Stimulated activated CD8-positive, alpha-beta memory T cell treated with anti-CD3 and anti-CD28 coated beads, Interleukin-12 subunit alpha, Interleukin-12 subunit beta, amount 100 ng/mL, for 24 hours (primary cell): ENCODE data around the gene PARVA.

Source experiments
- DNase-seq: peaks from one replicate; pipeline ENCODE4 v3.0.0-alpha.2; 2020; ENCODE audit errors: extremely low read depth

PARVA gene

DNA sequence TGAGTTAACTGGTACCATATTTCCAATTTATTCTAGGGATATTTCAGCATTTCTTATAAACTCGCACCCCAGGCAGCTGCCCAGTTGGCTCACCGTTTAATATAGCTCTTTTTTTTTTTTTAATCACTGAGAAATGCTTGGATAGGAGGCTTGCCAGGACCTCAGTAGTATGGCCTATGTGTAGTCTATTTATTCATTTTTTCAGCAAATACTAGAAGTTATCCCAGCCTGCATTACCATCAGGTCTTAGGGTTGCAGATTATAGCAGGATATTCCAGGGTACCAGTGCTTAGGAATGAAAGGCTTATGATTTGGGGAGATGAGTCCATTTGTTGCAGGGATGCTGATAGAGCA is 26.6 kb downstream of the PARVA start:
- DNase-seq: no peak

- no peak for DNase-seq
Measured at GRCh38 chr11:12404436-12404835, 27.1 kb downstream of the PARVA start.

- no peak for DNase-seq
Measured at GRCh38 chr11:12408156-12408770, 30.9 kb downstream of the PARVA start.

DNA sequence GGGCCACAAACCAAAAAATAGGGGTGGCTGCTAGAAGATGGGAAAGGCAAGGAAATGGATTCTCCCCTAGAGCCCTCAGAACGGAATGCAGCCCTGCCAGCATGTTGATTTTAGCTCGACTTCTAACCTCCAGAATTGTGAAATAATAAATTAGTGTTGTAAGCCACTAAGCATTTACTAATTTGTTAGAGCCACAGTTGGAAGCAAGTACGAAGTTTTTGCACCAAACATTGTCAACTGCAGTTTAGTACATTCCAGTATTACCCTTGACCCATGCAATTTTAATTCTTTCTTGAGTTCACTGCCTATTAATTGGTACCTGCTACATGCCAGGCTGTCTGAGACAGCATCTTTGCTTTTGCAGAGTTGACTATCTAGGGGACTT is 32.2 kb downstream of the PARVA start:
- DNase-seq: no peak

DNA sequence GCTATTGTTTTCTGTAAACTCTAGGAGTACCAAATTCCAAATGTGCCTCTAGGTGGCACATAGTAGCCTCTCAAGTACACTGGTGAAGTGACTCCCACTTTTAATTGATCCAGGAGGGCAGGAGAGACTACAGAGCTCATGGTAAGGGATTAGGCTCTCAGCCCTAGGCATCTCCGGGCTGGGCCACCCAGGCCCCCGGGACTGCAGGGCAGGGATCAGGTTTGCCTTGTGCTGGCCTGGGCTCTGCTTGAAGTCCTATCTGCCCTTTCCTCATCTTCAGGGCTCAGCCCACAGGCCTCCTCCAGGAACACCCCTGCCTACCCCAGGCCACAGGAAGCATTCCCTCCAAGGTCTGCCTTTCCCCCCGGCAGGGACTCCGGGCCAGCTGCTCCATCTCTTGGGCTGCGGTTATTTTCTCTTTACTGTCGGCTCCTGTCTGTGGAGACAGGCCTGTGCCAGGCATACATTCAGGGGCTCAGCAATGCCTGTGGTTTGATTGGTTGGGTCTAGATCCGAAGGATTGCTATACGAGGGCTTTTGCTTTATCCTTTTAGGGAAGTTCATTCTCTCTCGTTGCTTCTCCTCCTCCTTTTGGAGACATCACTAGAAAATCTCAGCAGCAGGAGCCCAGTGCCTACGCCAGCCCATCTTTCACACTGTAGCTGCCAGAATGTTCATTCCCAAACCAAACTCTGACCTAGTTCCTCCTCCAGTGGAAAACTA is 32.8 kb downstream of the PARVA start:
- DNase-seq: no peak

GRCh38 chr11:12411393-12411792 is 34.0 kb downstream of the PARVA start:
- DNase-seq: no peak

- DNase-seq: no peak
Measured at GRCh38 chr11:12411806-12412727, 34.7 kb downstream of the PARVA start.

- DNase-seq: no peak
Measured at GRCh38 chr11:12413141-12414052, 36.0 kb downstream of the PARVA start.

GRCh38 chr11:12414611-12415010 is 37.2 kb downstream of the PARVA start:
- no peak for DNase-seq

DNA sequence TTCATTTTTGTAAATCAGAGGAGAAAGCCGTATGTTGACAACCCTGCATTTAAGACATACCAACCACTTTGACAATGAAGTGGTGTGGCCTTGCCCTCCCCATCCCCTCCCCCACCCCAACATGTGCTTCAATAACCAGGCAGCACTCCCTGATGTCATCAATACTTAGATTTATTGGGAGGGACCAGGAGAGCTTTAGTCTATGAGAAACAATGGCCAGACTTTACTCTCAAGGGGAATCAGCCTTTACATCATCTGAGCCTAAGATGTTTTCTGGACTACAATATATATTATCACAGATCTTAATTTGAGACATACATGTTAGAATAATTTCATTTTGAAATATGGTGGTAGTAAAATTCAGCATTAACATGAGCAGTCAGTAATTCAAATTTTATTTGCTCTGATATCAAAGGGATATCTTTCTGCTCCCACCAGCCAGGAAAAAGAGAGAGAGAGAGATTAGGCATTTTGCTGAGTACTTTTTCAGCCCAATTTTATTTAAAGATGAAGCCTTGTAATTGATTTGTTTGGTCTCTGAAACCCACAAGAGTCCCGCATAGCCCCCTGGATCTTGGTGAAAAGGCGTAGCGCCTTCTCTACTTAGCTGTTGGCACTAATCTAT is 38.1 kb downstream of the PARVA start:
- no peak for DNase-seq

- DNase-seq: no peak
Measured at GRCh38 chr11:12416552-12416951, 39.2 kb downstream of the PARVA start.

GRCh38 chr11:12417691-12418611 is 40.6 kb downstream of the PARVA start:
- DNase-seq: no peak

- no peak for DNase-seq
Measured at GRCh38 chr11:12420040-12420439, 42.7 kb downstream of the PARVA start.

DNA sequence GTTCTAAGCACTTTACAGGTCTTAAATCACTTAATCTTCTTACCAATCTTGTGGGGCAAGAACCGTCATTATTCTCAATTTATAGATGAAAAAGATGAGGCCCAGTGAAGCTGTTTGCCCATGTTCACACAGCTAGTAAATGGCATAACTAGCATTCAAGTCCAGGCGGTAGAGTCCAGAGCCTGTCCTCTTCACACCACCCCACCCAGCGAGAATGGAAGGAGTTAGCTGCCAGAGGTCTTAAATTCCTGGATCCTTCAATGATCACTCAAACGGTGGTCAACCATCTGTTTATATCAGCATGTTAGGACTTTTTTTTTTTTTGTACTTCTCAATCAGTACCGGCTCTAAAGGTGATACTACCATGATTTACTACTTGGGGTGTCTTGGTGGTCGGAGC is 43.3 kb downstream of the PARVA start:
- DNase-seq: no peak

DNA sequence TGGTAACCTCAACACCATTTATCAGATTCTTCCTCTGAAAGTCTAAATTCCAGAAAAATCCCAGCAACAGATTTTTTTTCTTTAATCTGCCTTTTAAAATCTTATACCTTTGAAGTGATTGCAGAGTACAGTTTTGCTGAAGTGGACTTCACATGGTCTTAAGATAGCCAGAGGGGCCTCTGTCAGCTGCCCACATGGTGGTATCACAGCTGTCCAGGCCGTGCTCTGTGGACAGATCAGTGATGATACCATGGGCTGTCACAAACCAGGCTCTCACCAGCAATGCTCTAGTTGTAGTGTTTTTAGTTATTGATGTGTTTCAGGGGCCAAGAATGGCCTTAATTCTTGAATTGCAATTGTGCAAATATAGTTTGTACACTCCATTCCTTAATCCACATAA is 44.0 kb downstream of the PARVA start:
- no peak for DNase-seq

DNA sequence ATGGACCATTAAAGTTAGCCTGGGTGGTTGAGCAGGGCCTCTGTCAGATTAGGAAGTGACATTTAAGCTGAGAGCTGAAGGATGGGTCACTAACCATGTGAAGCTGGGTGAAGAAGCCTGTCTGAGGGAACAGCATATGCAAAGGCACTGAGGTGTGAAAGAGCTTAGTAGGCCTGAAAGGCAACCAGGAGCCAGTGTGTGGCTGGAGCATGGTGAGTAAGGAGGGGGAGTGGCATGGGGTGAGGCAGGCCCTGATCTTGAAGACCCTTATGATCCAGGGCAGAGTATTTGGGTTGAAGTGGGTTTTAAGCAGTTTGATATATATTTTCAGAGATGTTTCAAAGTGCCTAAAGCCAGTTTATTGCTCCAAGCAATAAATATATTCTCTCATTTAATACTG is 48.8 kb downstream of the PARVA start:
- no peak for DNase-seq

GRCh38 chr11:12429155-12429554 is 51.8 kb downstream of the PARVA start:
- DNase-seq: no peak

DNA sequence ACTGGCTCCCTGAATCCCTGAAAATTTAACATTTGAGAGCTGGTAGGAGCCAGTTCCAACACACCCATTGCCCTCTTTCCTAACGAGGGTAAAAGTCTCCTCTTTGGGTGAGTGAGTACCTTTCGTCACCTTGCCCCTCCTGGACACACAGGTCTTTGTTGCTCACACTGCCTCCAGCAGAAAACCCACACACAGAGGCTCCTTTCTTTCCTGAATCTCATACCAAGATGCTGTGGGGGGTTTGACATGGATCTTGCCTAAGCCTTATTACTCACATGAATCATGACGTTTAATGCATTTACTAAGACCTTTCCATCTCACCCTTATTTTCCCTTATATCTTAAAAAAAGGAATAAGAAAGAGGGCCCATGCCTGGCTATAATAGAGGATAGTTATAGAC is 53.0 kb downstream of the PARVA start:
- DNase-seq: no peak

DNA sequence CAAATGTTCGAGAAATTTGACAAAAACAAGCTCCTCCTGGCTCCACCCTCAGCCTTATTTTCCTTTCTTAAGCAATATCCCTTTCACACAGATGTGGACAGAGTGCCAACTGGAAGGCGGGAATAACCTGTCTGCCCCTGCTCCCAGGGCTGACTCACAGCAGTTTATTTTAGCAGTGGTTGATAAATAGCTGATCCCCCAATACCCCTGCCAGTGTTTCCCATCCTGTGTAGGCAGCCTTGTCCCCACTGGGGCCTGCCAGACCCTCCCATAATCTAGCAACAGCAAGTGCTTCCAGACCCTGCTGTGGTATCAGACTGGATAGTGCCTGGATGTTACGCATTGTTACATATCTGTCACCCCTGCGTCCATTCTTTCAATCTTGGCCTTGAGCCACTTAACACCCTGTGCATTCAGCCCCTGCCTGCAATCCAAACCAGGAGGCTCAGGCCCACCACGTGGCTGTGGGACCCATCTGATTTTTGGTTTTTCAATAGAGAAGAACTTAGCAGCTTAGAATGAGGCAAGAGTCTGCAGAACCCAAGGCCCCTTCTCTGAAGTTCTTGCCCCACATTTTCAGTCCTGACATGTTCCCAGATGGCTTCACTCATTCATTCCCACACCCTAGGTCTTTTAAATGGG is 53.7 kb downstream of the PARVA start:
- no peak for DNase-seq

- DNase-seq: no peak
Measured at GRCh38 chr11:12432507-12432906, 55.1 kb downstream of the PARVA start.
